GM18526 (cell line): ENCODE results near the gene GSK3B.

ENCODE experiments used
- POLR2A ChIP-seq: IDR thresholded peaks from 3 replicates; pipeline ENCODE4 v1.6.1; 2011; ENCODE audit not compliant: insufficient read length; ENCODE audit errors: extremely low read depth

GSK3B gene

DNA sequence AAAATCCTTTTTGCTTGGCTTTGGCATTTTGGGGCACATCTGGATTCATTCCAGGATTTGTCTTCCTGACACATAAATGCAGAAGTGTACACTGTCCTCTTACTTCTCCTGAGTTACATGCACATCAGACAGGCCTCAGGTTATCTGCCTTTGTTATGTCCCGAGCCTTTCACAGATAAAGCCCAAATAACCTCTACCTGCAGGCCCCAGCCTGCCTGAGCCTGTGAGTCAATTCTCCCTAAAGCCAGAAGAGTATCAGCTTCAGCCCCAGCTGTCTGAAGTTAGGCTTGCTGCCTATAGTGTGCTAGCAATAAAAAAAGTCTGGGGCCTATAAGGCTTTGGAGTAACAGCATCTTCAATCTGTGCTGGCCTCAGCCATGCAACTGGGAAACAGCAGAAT is 17.7 kb upstream of the GSK3B start:
- no peak for TF ChIP-seq POLR2A

- TF ChIP-seq POLR2A, result no peak
These were observed 9.0 kb upstream of the GSK3B start for GRCh38 chr3:120103276-120103675.

GRCh38 chr3:120102674-120103073 is 8.4 kb upstream of the GSK3B start:
- TF ChIP-seq POLR2A, result no peak

DNA sequence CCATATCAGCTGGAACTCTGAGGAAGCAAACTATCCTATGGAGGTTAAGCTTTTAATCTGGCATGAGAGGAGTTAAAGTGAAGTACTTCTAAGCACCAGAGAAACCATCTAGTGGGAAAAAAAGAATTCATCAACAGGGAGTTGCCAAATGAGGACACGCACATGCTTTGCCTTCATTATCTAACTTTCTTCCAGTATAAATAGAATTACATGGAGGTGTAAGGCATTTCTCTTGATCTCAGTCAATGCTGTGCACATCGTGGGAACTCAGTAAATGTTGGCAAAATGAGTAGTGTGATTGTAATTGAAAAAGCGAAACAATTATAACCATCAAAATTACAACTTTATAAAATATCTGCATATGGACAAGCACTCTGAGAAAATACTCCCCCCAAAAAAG is 8.0 kb upstream of the GSK3B start:
- TF ChIP-seq POLR2A, result no peak

GRCh38 chr3:120101624-120102023 is 7.4 kb upstream of the GSK3B start:
- no peak for TF ChIP-seq POLR2A

GRCh38 chr3:120100711-120101110 is 6.5 kb upstream of the GSK3B start:
- TF ChIP-seq POLR2A, result no peak

GRCh38 chr3:120098710-120099109 is 4.5 kb upstream of the GSK3B start:
- no peak for TF ChIP-seq POLR2A

GRCh38 chr3:120095979-120096426 is 1.8 kb upstream of the GSK3B start:
- TF ChIP-seq POLR2A, result no peak

GRCh38 chr3:120095226-120095978 is 1.2 kb upstream of the GSK3B start:
- TF ChIP-seq POLR2A, result peak; percentile 85

DNA sequence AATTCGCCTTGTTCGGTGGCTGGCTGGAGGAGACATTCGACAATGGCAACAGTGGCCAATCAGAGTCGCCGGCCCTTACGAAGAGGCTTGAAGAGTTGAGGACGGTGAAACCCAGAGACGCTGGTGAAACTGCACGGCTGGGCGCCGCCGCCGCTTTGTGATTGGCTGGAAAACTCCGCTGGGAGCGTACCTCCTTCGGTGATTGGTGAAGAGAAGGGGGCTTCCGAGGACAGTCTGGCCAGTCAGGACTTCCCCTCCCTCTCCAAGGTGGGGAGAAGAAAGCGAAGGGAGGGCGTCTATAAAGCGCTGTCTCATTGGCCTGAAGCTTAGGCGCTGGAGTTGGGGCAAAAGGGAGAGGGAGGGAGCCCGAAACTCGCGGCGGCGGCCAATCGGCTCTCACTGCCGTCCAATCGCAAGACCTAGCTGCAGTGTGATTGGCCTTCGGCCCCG is 554 bp upstream of the GSK3B start:
- TF ChIP-seq POLR2A, result no peak

- no peak for TF ChIP-seq POLR2A
These were observed 932 bp downstream of the GSK3B start for GRCh38 chr3:120093119-120093910.

DNA sequence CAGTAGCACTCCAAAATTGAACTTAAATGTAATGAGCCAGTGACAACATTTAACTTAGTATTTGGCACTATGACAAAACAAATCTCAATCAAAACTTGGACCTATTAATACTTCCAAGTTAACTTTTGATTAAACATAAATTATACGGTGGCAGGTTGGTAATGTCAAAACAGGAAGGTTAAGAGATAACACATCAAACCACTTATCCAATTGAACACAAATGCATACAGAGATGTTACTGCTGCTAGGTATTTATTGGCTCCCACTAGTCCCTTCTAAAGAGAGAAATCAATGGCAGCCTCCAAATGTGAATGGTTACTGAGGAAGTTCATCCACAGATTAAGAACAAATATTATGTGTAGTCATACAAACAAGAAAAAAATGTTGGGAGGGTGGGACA is 1.8 kb downstream of the GSK3B start:
- no peak for TF ChIP-seq POLR2A

DNA sequence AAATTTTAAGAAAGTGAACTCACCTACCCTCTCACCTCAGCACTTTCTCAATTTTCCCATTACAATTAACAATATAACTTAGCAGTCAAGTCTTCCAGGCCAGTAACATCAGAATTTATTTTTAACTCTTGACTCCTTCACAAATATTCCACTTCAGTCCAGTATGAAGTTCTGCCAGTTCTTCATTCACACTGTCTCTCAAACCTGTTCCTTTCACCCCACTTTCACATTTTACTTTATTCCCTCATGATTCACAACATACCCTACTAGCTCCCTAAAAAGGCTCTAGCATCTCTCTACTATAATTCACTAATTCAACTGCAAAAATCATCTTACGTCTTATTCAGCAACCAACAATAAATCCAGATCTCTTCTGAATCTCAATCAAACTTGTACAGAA is 3.8 kb downstream of the GSK3B start:
- TF ChIP-seq POLR2A, result no peak

- TF ChIP-seq POLR2A, result no peak
These were observed 5.2 kb downstream of the GSK3B start for GRCh38 chr3:120089089-120089488.

DNA sequence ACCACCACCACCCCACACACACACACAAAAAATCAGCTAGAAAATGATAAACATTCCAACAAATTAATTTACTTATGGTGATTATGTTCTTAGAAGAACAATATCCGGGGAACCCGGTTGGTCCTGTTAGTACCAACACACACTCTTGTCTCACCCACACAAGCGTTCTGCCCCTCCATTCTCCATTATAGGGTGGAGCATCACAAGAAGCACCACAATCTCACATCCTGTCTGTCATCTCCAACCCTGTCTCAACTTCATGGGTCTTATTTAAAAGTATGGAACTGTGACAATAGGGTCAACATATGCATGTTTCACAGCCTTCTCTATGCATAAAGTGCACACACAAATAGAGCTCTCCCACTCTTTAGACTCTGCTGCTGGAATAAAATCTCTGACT is 5.6 kb downstream of the GSK3B start:
- TF ChIP-seq POLR2A, result no peak

DNA sequence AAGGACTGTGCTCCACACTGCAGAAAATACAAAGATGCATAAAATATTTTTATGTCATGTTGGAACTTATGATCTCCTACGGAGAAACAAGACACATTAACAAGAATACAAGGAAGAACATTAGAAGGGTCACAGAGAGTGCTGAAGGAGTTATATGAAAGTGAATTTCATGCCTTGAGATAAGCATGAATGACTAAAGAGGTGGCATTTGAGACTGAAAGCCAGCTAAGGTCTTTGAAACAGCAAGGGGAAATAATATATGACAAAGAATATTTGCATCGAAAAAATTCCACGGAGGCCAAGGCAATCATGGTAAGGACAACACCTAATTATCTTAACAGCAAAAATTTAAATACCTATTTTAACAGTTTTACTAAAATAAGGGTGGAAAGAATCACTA is 12.5 kb downstream of the GSK3B start:
- no peak for TF ChIP-seq POLR2A

DNA sequence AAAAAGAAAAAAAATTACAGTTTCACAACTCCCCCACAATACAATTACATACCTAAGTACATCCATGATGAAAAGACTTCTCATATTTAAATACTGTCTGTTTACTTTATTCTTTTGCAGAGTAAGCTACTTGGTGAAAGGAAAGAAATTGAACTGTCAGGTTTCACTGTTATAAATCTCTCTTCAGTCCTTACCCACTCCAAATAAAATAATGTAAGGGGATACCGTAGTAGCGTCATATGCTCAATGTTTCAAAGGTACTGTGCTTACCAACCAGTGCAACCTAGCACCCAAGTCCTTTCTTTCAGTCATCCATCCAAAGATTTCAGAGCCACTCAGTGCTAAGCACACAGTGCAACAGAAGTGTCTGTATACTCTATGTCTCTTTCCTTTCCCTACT is 13.4 kb downstream of the GSK3B start:
- no peak for TF ChIP-seq POLR2A

GRCh38 chr3:120077731-120078130 is 16.5 kb downstream of the GSK3B start:
- no peak for TF ChIP-seq POLR2A
